Progenitor cell of endocrine pancreas (in vitro differentiated cells): Measurements from ENCODE around the gene PITPNM1. TPM values are rescaled to one million over a fixed set of nuclear protein-coding genes. Genes with fewer than 3 reads are reported as not detected.
"Not testable (repeated sequence)": the region's sequence is repeated elsewhere in the genome, so short reads cannot be mapped to it uniquely, and the experiment has no call there.

Experiments used
- DNase-seq: peaks from one replicate; pipeline ENCODE4 v3.0.0; 2021; ENCODE audit warnings: low spot score; ENCODE audit not compliant: unreplicated experiment
- H3K27ac Mint-ChIP-seq: 2 replicates; pipeline ENCODE4 v1.8.0; 2021; ENCODE audit warnings: mild to moderate bottlenecking, moderate library complexity, mixed read lengths
- H3K27me3 Mint-ChIP-seq: 2 replicates; pipeline ENCODE4 v1.8.0; 2021; ENCODE audit warnings: mixed read lengths
- H3K36me3 Mint-ChIP-seq: 2 replicates; pipeline ENCODE4 v1.8.0; 2022; ENCODE audit warnings: mixed read lengths; ENCODE audit not compliant: insufficient read depth
- H3K4me1 Mint-ChIP-seq: 2 replicates; pipeline ENCODE4 v1.8.0; 2021; ENCODE audit warnings: low read depth, mixed read lengths
- H3K4me3 Mint-ChIP-seq: 2 replicates; pipeline ENCODE4 v1.8.0; 2021; ENCODE audit warnings: low read depth, mild to moderate bottlenecking, moderate library complexity, mixed read lengths
- H3K9me3 Mint-ChIP-seq: 2 replicates; pipeline ENCODE4 v1.8.0; 2021; ENCODE audit warnings: low read depth, mixed read lengths
- CTCF ChIP-seq: fragments of 200-600 bp; sonication (generic); IDR thresholded peaks from one replicate; pipeline ENCODE4 v1.5.0; 2021; ENCODE audit warnings: antibody characterized with exemption, mild to moderate bottlenecking; ENCODE audit not compliant: unreplicated experiment
- total RNA-seq: library from RNA; stranded (reverse); gene quantifications from 2 replicates; pipeline ENCODE4 v1.2.1, GENCODE V29; 2021

PITPNM1 gene
- total RNA-seq, 1 donor from 2014 or later = 76.3 TPM

- peaks cover 12% of the 10 kb centered on the region for H3K4me1 Mint-ChIP-seq
- peaks cover 2% of the 10 kb centered on the region for H3K27me3 Mint-ChIP-seq
- peak overlapping the region; percentile 72 for H3K4me3 Mint-ChIP-seq
- H3K27ac Mint-ChIP-seq = peak overlapping the region; percentile 70
- no peak for DNase-seq
- no peaks in the 10 kb centered on the region for H3K36me3 Mint-ChIP-seq
- H3K9me3 Mint-ChIP-seq = no peaks in the 10 kb centered on the region
- no peak for TF ChIP-seq CTCF
Measured at GRCh38 chr11:67468056-67468455, 37.1 kb downstream of the PITPNM1 start.

GRCh38 chr11:67466962-67467771 is 38.0 kb downstream of the PITPNM1 start:
- Mint-ChIP-seq H3K36me3 (no peaks in the 10 kb centered on the region), H3K9me3 (no peaks in the 10 kb centered on the region), H3K4me3 (peak overlapping the region; percentile 72), H3K27me3 (peaks cover 2% of the 10 kb centered on the region), H3K4me1 (peaks cover 12% of the 10 kb centered on the region), H3K27ac (peak overlapping the region; percentile 56)
- no peak for TF ChIP-seq CTCF
- DNase-seq = no peak

- peaks cover 2% of the 10 kb centered on the region for H3K27me3 Mint-ChIP-seq
- no peaks in the 10 kb centered on the region for H3K9me3 Mint-ChIP-seq
- no peak overlapping the region for H3K27ac Mint-ChIP-seq
- peaks cover 12% of the 10 kb centered on the region for H3K4me1 Mint-ChIP-seq
- peak overlapping the region; percentile 21 for H3K4me3 Mint-ChIP-seq
- no peaks in the 10 kb centered on the region for H3K36me3 Mint-ChIP-seq
- no peak for TF ChIP-seq CTCF
- DNase-seq = no peak
Measured at GRCh38 chr11:67466367-67466766, 38.8 kb downstream of the PITPNM1 start.

- not testable (repeated sequence) for DNase-seq, H3K36me3 Mint-ChIP-seq, H3K9me3 Mint-ChIP-seq, H3K27me3 Mint-ChIP-seq
- H3K27ac Mint-ChIP-seq = peak overlapping the region; percentile 95
- H3K4me3 Mint-ChIP-seq = peak overlapping the region; percentile 82
- peaks cover 12% of the 10 kb centered on the region for H3K4me1 Mint-ChIP-seq
Measured at GRCh38 chr11:67465530-67465929, 39.6 kb downstream of the PITPNM1 start.

GRCh38 chr11:67465189-67465510 is 40.0 kb downstream of the PITPNM1 start:
- DNase-seq = no peak
- Mint-ChIP-seq H3K27ac (peak overlapping the region; percentile 95), H3K27me3 (no peaks in the 10 kb centered on the region), H3K9me3 (no peaks in the 10 kb centered on the region), H3K4me3 (peak overlapping the region; percentile 82), H3K36me3 (no peaks in the 10 kb centered on the region), H3K4me1 (peaks cover 12% of the 10 kb centered on the region)
- no peak for TF ChIP-seq CTCF
